HG03064 (cell line): ENCODE measurements around the gene MPP4.

Experiments
- ATAC-seq: cut with Tn5 transposase; IDR thresholded peaks from one replicate; pipeline ENCODE4 v1.9.1; 2021; ENCODE audit warnings: low read depth; ENCODE audit not compliant: unreplicated experiment

MPP4 gene

GRCh38 chr2:201633661-201634249 lies 64.7 kb downstream of the MPP4 start:
- no peak for ATAC-seq

- no peak for ATAC-seq
Measured at GRCh38 chr2:201631041-201631440, 67.4 kb downstream of the MPP4 start.

- ATAC-seq: no peak
Measured at GRCh38 chr2:201630577-201630976, 67.9 kb downstream of the MPP4 start.

GRCh38 chr2:201628545-201628944 lies 69.9 kb downstream of the MPP4 start:
- no peak for ATAC-seq

GRCh38 chr2:201622306-201622970 lies 76.0 kb downstream of the MPP4 start:
- ATAC-seq: no peak

GRCh38 chr2:201621293-201621999 lies 77.0 kb downstream of the MPP4 start:
- no peak for ATAC-seq

- no peak for ATAC-seq
Measured at GRCh38 chr2:201618744-201619662, 79.4 kb downstream of the MPP4 start.

GRCh38 chr2:201608021-201608420 lies 90.4 kb downstream of the MPP4 start:
- no peak for ATAC-seq

- no peak for ATAC-seq
Measured at GRCh38 chr2:201607568-201607967, 90.9 kb downstream of the MPP4 start.

- no peak for ATAC-seq
Measured at GRCh38 chr2:201600906-201601305, 97.5 kb downstream of the MPP4 start.

GRCh38 chr2:201597397-201597796 lies 101.0 kb downstream of the MPP4 start:
- ATAC-seq: no peak
